HepG2 (cell line): ENCODE results near the gene TADA2B. TPM values are rescaled to one million over a fixed set of nuclear protein-coding genes. Genes with fewer than 3 reads are reported as not detected.
A peak's percentile ranks its signal among the peaks of the same experiment; 100 is the strongest.

Experiments used
- ATAC-seq: fragments of 200-7000 bp; cut with Tn5 transposase; 3 replicates; pipeline ENCODE4 v1.9.1; 2020; ENCODE audit warnings: mild to moderate bottlenecking, moderate library complexity
- BruUV-seq: library from RNA; stranded (reverse); fragments of 400-500 nt; replicated peaks from 2 replicates; lab custom pipeline; 2021; lab: Mats Ljungman, UMichigan
- CTCF ChIA-PET: fragments of 300-600 bp; formaldehyde crosslinking; extraction: SDS; loops from one replicate; lab custom pipeline; 2021; ENCODE audit warnings: low total read pairs, inconsistent platforms, low intra/inter-chr PET ratio; lab: Yijun Ruan, JAX
- POLR2A ChIA-PET: fragments of 350-600 bp; sonication (Branson Sonifier 250); formaldehyde crosslinking; loops from one replicate; lab custom pipeline; 2020; ENCODE audit warnings: antibody characterized with exemption, inconsistent platforms; lab: Yijun Ruan, JAX
- DNase-seq: peaks from one replicate; pipeline ENCODE4 v3.0.0-alpha.2; 2015; ENCODE audit warnings: low spot score
- FAIRE-seq: peaks from 3 replicates; lab custom pipeline; 2011; peaks lifted over from hg19 to GRCh38; lab: Jason Lieb, UNC
- H2AFZ ChIP-seq: one replicate; pipeline ENCODE4 v1.6.1; 2011; ENCODE audit warnings: low read length, inconsistent platforms
- H3K27ac ChIP-seq: fragments of 300-600 bp; 3 replicates; pipeline ENCODE4 v1.8.0; 2011; ENCODE audit warnings: mixed run types, mild to moderate bottlenecking, mixed read lengths, low read length, inconsistent platforms; ENCODE audit not compliant: insufficient read depth; ENCODE audit errors: extremely low read length
- H3K27me3 ChIP-seq, 2 experiments: fragments of 200-600 bp in 1 of 2; 2 replicates in 1 of 2; 3 replicates in 1 of 2; pipeline versions ENCODE4 v1.6.0 to v1.8.0; 2011; ENCODE audit warnings: low read length in 2 of 2, mild to moderate bottlenecking in 2 of 2, moderate library complexity in 2 of 2, inconsistent platforms in 1 of 2; ENCODE audit not compliant: insufficient read depth in 2 of 2, control insufficient read depth in 1 of 2
- H3K36me3 ChIP-seq, 2 experiments: fragments of 200-600 bp in 1 of 2; replicated peaks in 1 of 2; 2 replicates in 1 of 2; 3 replicates in 1 of 2; pipeline versions ENCODE4 v1.5.1 to v1.8.0; 2011; ENCODE audit warnings: low read length in 2 of 2, inconsistent platforms in 1 of 2; ENCODE audit not compliant: insufficient read depth in 2 of 2, control insufficient read depth in 1 of 2
- H3K4me1 ChIP-seq: 2 replicates; pipeline ENCODE4 v1.5.1; 2012; ENCODE audit warnings: low read length, inconsistent platforms; ENCODE audit not compliant: insufficient read depth
- H3K4me2 ChIP-seq: 2 replicates; pipeline ENCODE4 v1.6.0; 2011; ENCODE audit warnings: low read depth, low read length, inconsistent platforms
- H3K4me3 ChIP-seq, 3 experiments: fragments of 200-600 bp in 1 of 3; sonication (generic), shearing (Covaris generic) in 1 of 3; replicated peaks in 1 of 3; 2 replicates each; pipeline ENCODE4 v1.5.1; 2011 to 2016; ENCODE audit warnings: low read length in 3 of 3, inconsistent platforms in 2 of 3, low read depth in 2 of 3, mild to moderate bottlenecking in 2 of 3, control low read depth in 1 of 3, mixed read lengths in 1 of 3; ENCODE audit not compliant: insufficient read depth in 1 of 3
- H3K79me2 ChIP-seq: one replicate; pipeline ENCODE4 v1.6.1; 2011; ENCODE audit warnings: low read length, inconsistent platforms; ENCODE audit not compliant: insufficient read depth
- H3K9ac ChIP-seq: 2 replicates; pipeline ENCODE4 v1.6.0; 2011; ENCODE audit warnings: mild to moderate bottlenecking, low read depth, low read length, inconsistent platforms; ENCODE audit not compliant: insufficient read depth
- H3K9me3 ChIP-seq: 2 replicates; pipeline ENCODE4 v1.5.1; 2012; ENCODE audit warnings: mild to moderate bottlenecking, low read length
- H4K20me1 ChIP-seq: 2 replicates; pipeline ENCODE4 v1.6.0; 2011; ENCODE audit warnings: inconsistent platforms, mild to moderate bottlenecking, low read length, moderate library complexity; ENCODE audit not compliant: insufficient read depth
- CBX1 ChIP-seq: IDR thresholded peaks from one replicate; pipeline ENCODE4 v1.6.1; 2016; ENCODE audit warnings: antibody characterized with exemption, low read depth
- EP300 ChIP-seq, 3 experiments: sonication (generic) in 1 of 3; formaldehyde crosslinking in 1 of 3; IDR thresholded peaks; 2 replicates each; pipeline versions ENCODE4 v1.5.1 to v1.6.1; 2011 to 2020; ENCODE audit warnings: low read depth in 2 of 3, low read length in 2 of 3, borderline replicate concordance in 1 of 3, improper control_type of control experiment in 1 of 3, mild to moderate bottlenecking in 1 of 3, missing genetic modification reagents in 1 of 3, moderate library complexity in 1 of 3
- HNRNPK ChIP-seq: fragments of 200-400 bp; formaldehyde crosslinking; IDR thresholded peaks from 2 replicates; pipeline ENCODE4 v1.6.1; 2018; ENCODE audit warnings: low read length, low read depth, moderate library complexity, mild to moderate bottlenecking; ENCODE audit not compliant: poor library complexity, severe bottlenecking
- HOXA5 ChIP-seq: sonication (generic); formaldehyde crosslinking; IDR thresholded peaks from 2 replicates; pipeline ENCODE4 v1.4.0; 2020; ENCODE audit warnings: missing genetic modification reagents
- JUNB ChIP-seq: sonication (generic); formaldehyde crosslinking; IDR thresholded peaks from 2 replicates; pipeline ENCODE4 v1.8.0; 2022; ENCODE audit warnings: missing genetic modification reagents, mild to moderate bottlenecking, borderline replicate concordance
- SUZ12 ChIP-seq: fragments of 150-350 bp; IDR thresholded peaks from 2 replicates; pipeline ENCODE4 v1.6.1; 2014; ENCODE audit warnings: low read depth, low read length
- TBL1XR1 ChIP-seq: fragments of 150-350 bp; IDR thresholded peaks from 2 replicates; pipeline ENCODE4 v1.6.1; 2014; ENCODE audit warnings: borderline replicate concordance, low read length; ENCODE audit not compliant: partially characterized antibody
- TCF7L2 ChIP-seq: IDR thresholded peaks from 2 replicates; pipeline ENCODE4 v1.6.1; 2011; ENCODE audit warnings: mild to moderate bottlenecking, low read depth, low read length, moderate library complexity
- THAP9 ChIP-seq: sonication (generic); formaldehyde crosslinking; IDR thresholded peaks from 2 replicates; pipeline ENCODE4; 2020; ENCODE audit warnings: missing genetic modification reagents, mild to moderate bottlenecking, borderline replicate concordance
- ZC3H13 ChIP-seq: sonication (generic); formaldehyde crosslinking; IDR thresholded peaks from 2 replicates; pipeline ENCODE4 v1.8.1; 2023; ENCODE audit warnings: mild to moderate bottlenecking, missing genetic modification reagents, moderate library complexity
- ZFP36L1 ChIP-seq: sonication (generic); formaldehyde crosslinking; IDR thresholded peaks from 2 replicates; pipeline ENCODE4 v1.8.0; 2022; ENCODE audit warnings: mild to moderate bottlenecking, missing genetic modification reagents, moderate library complexity
- ZFP37 ChIP-seq: sonication (generic); formaldehyde crosslinking; IDR thresholded peaks from 2 replicates; pipeline ENCODE4 v1.4.0; 2020; ENCODE audit warnings: missing genetic modification reagents, borderline replicate concordance
- ZNF629 ChIP-seq: sonication (generic); formaldehyde crosslinking; conservative IDR thresholded peaks from 2 replicates; pipeline ENCODE4 v1.5.0; 2020; ENCODE audit warnings: missing genetic modification reagents
- ZNF670 ChIP-seq: sonication (generic); formaldehyde crosslinking; IDR thresholded peaks from 2 replicates; pipeline ENCODE4 v1.8.0; 2022; ENCODE audit warnings: mild to moderate bottlenecking, missing genetic modification reagents, borderline replicate concordance
- ZNF720 ChIP-seq: sonication (generic); formaldehyde crosslinking; IDR thresholded peaks from 2 replicates; pipeline ENCODE4 v1.4.0; 2020; ENCODE audit warnings: missing genetic modification reagents
- WGBS: methylation state at CpG from one replicate; pipeline ENCODE4 v1.1.6; 2017; ENCODE audit warnings: low lambda C conversion rate; 5-methylcytosine and 5-hydroxymethylcytosine counted together
- in situ Hi-C: cut with HindIII; loops from 2 replicates; pipeline ENCODE4 v1.10.0; 2017; ENCODE audit warnings: low pct_unique_long_range_greater_than_20kb; ENCODE audit not compliant: extremely low pct_ligation_motif_present
- intact Hi-C: fragments of 100-400 bp; cut with micrococcal nuclease; formaldehyde crosslinking; loops from one replicate; pipeline ENCODE4 v1.10.0; 2022; ENCODE audit not compliant: unreplicated experiment
- polyA plus RNA-seq, 8 experiments: library from polyadenylated mRNA; depleted of rRNA in 3 of 8; stranded (reverse) in 7 of 8; unstranded in 1 of 8; fragments of >200 nt; fragmentation: Illumina TruSeq in 4 of 8; extraction: Trizol in 4 of 8; gene quantifications; 2 replicates each; pipeline versions ENCODE4 v1.2.1 to v1.2.3, GENCODE V29; 2011 to 2016; ENCODE audit warnings: low read depth in 4 of 8, missing spikeins in 1 of 8, mixed read lengths in 1 of 8; ENCODE audit not compliant: insufficient read depth in 1 of 8
- total RNA-seq, 5 experiments: library from RNA; depleted of rRNA; stranded (reverse); fragments of >200 nt; fragmentation: Illumina TruSeq; extraction: Trizol; gene quantifications; 2 replicates each; pipeline ENCODE4 v1.2.3, GENCODE V29; 2016; ENCODE audit warnings: low read depth in 1 of 5
- TF ChIP-seq, protein P1 (sequence below): sonication (generic); formaldehyde crosslinking; IDR thresholded peaks from 2 replicates; pipeline ENCODE4 v1.5.0; 2020; ENCODE audit warnings: mild to moderate bottlenecking, missing genetic modification reagents
- TF ChIP-seq, protein P2 (sequence below): sonication (generic); formaldehyde crosslinking; IDR thresholded peaks from 2 replicates; pipeline ENCODE4 v1.4.0; 2020; ENCODE audit warnings: missing genetic modification reagents

TADA2B gene
- total and polyA plus RNA-seq, 2 of the 13 experiments (the other 11 are each of a cell fraction or from before 2014, with no cell fraction given): 4.6 to 8.9 TPM

DNA sequence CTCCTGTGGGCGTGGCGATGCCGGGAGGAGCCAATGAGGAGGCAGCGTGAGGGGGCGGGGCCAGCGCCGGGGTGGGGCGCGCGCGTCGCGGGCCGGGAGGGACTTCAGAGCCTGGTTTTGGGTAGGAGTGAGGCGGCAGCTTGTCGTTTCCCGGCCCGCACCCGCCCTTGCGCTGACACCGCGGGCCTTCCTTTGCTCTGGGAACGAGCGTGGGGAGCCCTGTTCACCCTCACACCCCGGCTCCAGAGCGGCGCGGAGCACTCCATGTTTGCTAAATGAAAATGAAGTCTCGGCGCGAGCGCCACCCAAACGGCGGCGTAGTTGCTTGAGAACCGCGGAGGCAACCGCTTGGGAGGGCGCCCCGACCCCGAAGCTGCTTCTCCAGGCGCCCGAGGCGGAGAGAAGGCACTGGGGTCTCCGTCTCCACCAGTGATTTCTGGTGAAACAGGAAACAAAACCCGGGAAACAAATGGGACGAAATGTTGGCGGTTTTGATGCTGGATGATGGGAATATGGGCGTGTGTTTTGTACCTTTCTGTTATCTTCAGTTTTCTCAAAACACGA is 25.2 kb downstream of the TADA2B start:
- in situ Hi-C loops (no loop called here), intact Hi-C loops (loop anchor here (5.0 kb wide), 1 partner anchor 81 kb away; no protein-coding TSS in a partner anchor)
- CTCF ChIA-PET: no interaction called here
- Histone ChIP-seq H3K79me2 (peaks cover 46% of the 10 kb centered on the region), H3K27me3 (no peaks in the 10 kb centered on the region; a peak in 1 of 5 replicates), H2AFZ (no peak overlapping the region), H3K27ac (peak overlapping the region; percentile 71), H3K4me1 (peaks cover 67% of the 10 kb centered on the region), H3K4me3 (peak overlapping the region; percentile 74 to 97 (median 81)), H4K20me1 (peaks cover 34% of the 10 kb centered on the region), H3K9me3 (no peaks in the 10 kb centered on the region), H3K36me3 (peaks cover 5 to 14% of the 10 kb centered on the region in 2 experiments), H3K4me2 (peak overlapping the region; percentile 90), H3K9ac (peak overlapping the region; percentile 69)
- WGBS: under 1% methylated on average over 23 of the region's 50 CpGs
- no peak for DNase-seq
- POLR2A ChIA-PET: interaction anchor here (0.6 to 5.1 kb wide), 27 partner anchors 9 to 738 kb away, joined by 3 to 64 read pairs (median 5); partner anchors contain the start of genes MRFAP1L1, TADA2B and TBC1D14
- peak; percentile 70 for ATAC-seq
- no peak for FAIRE-seq
- BruUV-seq: TSS peak; percentile 93
- TF ChIP-seq ZFP36L1 (CRISPR knock-in tag) (no peak), TBL1XR1 (no peak), ZC3H13 (CRISPR knock-in tag) (no peak), ZNF720 (CRISPR knock-in tag) (no peak), ZNF670 (CRISPR knock-in tag) (no peak), CBX1 (no peak), HOXA5 (CRISPR knock-in tag) (peak; percentile 86), THAP9 (CRISPR knock-in tag) (peak; percentile 20; the same call in 1 of the 2 replicates), ZFP37 (0 out of 2 replicates have a peak, but pooled peaks have one; percentile 42), ZNF629 (CRISPR knock-in tag) (no peak), SUZ12 (no peak), TCF7L2 (no peak), HNRNPK (no peak), JUNB (no peak), EP300 (IDR thresholded peaks at IDR 0.05; ENCODE audit: low read depth in 2 of 2, low read length in 2 of 2) (no peak), EP300 (CRISPR knock-in tag; IDR thresholded peaks at IDR 0.05; ENCODE audit: borderline replicate concordance) (no peak)
- TF ChIP-seq, protein P1, sequence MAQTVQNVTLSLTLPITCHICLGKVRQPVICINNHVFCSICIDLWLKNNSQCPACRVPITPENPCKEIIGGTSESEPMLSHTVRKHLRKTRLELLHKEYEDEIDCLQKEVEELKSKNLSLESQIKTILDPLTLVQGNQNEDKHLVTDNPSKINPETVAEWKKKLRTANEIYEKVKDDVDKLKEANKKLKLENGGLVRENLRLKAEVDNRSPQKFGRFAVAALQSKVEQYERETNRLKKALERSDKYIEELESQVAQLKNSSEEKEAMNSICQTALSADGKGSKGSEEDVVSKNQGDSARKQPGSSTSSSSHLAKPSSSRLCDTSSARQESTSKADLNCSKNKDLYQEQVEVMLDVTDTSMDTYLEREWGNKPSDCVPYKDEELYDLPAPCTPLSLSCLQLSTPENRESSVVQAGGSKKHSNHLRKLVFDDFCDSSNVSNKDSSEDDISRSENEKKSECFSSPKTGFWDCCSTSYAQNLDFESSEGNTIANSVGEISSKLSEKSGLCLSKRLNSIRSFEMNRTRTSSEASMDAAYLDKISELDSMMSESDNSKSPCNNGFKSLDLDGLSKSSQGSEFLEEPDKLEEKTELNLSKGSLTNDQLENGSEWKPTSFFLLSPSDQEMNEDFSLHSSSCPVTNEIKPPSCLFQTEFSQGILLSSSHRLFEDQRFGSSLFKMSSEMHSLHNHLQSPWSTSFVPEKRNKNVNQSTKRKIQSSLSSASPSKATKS (CRISPR knock-in tag): no peak
- TF ChIP-seq, protein P2, sequence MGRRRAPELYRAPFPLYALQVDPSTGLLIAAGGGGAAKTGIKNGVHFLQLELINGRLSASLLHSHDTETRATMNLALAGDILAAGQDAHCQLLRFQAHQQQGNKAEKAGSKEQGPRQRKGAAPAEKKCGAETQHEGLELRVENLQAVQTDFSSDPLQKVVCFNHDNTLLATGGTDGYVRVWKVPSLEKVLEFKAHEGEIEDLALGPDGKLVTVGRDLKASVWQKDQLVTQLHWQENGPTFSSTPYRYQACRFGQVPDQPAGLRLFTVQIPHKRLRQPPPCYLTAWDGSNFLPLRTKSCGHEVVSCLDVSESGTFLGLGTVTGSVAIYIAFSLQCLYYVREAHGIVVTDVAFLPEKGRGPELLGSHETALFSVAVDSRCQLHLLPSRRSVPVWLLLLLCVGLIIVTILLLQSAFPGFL (CRISPR knock-in tag): no peak
